GM19468 (cell line): ENCODE measurements around the gene DYNLT1.
"Not testable (repeated sequence)": the region's sequence is repeated elsewhere in the genome, so short reads cannot be mapped to it uniquely, and the experiment has no call there.

ENCODE experiments used
- ATAC-seq: cut with Tn5 transposase; IDR thresholded peaks from one replicate; pipeline ENCODE4 v1.9.1; 2021; ENCODE audit warnings: mild to moderate bottlenecking, moderate library complexity, moderate number of reproducible peaks; ENCODE audit not compliant: unreplicated experiment; ENCODE audit errors: extremely low read depth

Gene DYNLT1

GRCh38 chr6:158645064-158646022, 800 bp upstream of the DYNLT1 start:
- ATAC-seq, result no peak

- no peak for ATAC-seq
These were observed 710 bp downstream of the DYNLT1 start for GRCh38 chr6:158643836-158644230.

GRCh38 chr6:158642097-158642601, 2.4 kb downstream of the DYNLT1 start:
- no peak for ATAC-seq

GRCh38 chr6:158640519-158640918, 4.0 kb downstream of the DYNLT1 start:
- no peak for ATAC-seq

- ATAC-seq, result no peak
These were observed 5.5 kb downstream of the DYNLT1 start for GRCh38 chr6:158639056-158639455.

- no peak for ATAC-seq
These were observed 6.2 kb downstream of the DYNLT1 start for GRCh38 chr6:158638324-158638854.

- no peak for ATAC-seq
These were observed 7.8 kb downstream of the DYNLT1 start for GRCh38 chr6:158636778-158637177.

GRCh38 chr6:158635427-158636073, 9.0 kb downstream of the DYNLT1 start:
- ATAC-seq, result no peak

GRCh38 chr6:158634695-158635426, 9.7 kb downstream of the DYNLT1 start:
- no peak for ATAC-seq

GRCh38 chr6:158633127-158633526, 11.4 kb downstream of the DYNLT1 start:
- ATAC-seq, result no peak

GRCh38 chr6:158632538-158633119, 11.9 kb downstream of the DYNLT1 start:
- ATAC-seq, result not testable (repeated sequence)

GRCh38 chr6:158631678-158632537, 12.6 kb downstream of the DYNLT1 start:
- no peak for ATAC-seq

GRCh38 chr6:158630938-158631616, 13.5 kb downstream of the DYNLT1 start:
- no peak for ATAC-seq

- no peak for ATAC-seq
These were observed 14.9 kb downstream of the DYNLT1 start for GRCh38 chr6:158629367-158630221.

- ATAC-seq, result no peak
These were observed 16.0 kb downstream of the DYNLT1 start for GRCh38 chr6:158628542-158628941.

GRCh38 chr6:158627940-158628211, 16.7 kb downstream of the DYNLT1 start:
- no peak for ATAC-seq

- no peak for ATAC-seq
These were observed 17.2 kb downstream of the DYNLT1 start for GRCh38 chr6:158627168-158627939.
